Breast epithelium (tissue), 3 donors: Measurements from ENCODE around the gene NDC80.

Experiments
- CTCF ChIP-seq, 3 donors: fragments of 450-650 bp; IDR thresholded peaks; one replicate each; pipeline ENCODE4 v1.5.1; 2016 to 2017; ENCODE audit warnings: antibody characterized with exemption in 3 of 3, mild to moderate bottlenecking in 3 of 3, moderate library complexity in 3 of 3
- POLR2A ChIP-seq: fragments of 450-650 bp; IDR thresholded peaks from one replicate; pipeline ENCODE4 v1.6.1; 2016; ENCODE audit warnings: antibody characterized with exemption, mild to moderate bottlenecking, moderate library complexity

DNA sequence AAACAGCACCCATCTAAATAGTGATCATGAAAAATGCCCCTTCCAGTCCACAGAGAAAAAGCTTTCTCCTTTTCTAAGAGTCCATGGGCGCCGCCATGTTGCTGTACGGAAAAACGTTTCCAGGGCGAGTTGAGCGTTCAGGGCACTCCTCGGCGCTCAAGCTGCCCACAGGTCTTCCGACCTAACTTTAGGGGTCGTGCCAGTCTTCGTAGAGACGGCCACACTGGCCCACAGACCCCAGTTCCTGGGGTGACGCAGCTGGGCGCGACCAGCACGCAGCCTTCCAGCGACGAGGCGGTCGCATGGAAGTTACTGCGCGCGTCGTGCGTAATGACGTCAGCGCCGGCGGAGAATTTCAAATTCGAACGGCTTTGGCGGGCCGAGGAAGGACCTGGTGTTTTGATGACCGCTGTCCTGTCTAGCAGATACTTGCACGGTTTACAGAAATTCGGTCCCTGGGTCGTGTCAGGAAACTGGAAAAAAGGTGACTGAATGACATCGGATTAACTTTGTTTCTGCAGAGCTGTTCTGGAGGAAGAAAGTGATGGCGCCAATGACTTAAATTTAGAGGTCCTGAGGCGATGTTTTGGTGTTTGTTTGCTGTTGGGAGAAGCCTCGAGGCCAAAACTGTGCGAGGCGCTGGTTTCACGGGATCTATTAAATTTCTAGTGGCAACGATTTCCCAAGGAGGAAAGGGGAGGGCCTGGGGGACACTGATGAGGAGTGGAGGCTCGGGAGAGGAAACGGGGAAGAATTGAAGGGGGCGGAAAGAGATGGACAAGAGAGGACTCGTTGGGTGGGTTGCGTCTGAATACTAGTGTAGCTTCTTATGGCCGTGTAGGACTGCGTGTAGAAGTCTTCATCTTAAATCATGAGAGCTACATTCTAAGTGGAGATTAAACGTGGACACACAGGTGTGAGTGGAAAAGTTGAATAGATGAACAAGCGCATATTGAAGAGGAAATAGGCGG lies at the start of gene NDC80, which contains the start of gene METTL4:
- TF ChIP-seq CTCF (IDR thresholded peaks at IDR 0.05) (no peak), POLR2A (no peak)
